Measurements from ENCODE around the gene IDH1. TPM values are rescaled to one million over a fixed set of nuclear protein-coding genes. Genes with fewer than 3 reads are reported as not detected.
A peak's percentile ranks its signal among the peaks of the same experiment; 100 is the strongest.

Gene IDH1
- total RNA-seq, 1 donor from 2014 or later = 308 TPM

GRCh38 chr2:208253600-208254117 lies 1.2 kb downstream of the IDH1 start:
- no peak for TF ChIP-seq CTCF (IDR thresholded peaks at IDR 0.05; ENCODE audit: partially characterized antibody, unreplicated experiment)
- Mint-ChIP-seq H3K27ac (ENCODE audit: unreplicated experiment) (peak overlapping the region; percentile 81), H3K4me3 (ENCODE audit: unreplicated experiment) (peak overlapping the region; percentile 95), H3K9me3 (ENCODE audit: unreplicated experiment) (peaks cover 4% of the 10 kb centered on the region), H3K36me3 (ENCODE audit: unreplicated experiment) (no peaks in the 10 kb centered on the region), H3K4me1 (ENCODE audit: low read depth, unreplicated experiment) (peaks cover 22% of the 10 kb centered on the region), H3K27me3 (ENCODE audit: unreplicated experiment) (peaks cover 4% of the 10 kb centered on the region)
- DNase-seq = no peak

DNA sequence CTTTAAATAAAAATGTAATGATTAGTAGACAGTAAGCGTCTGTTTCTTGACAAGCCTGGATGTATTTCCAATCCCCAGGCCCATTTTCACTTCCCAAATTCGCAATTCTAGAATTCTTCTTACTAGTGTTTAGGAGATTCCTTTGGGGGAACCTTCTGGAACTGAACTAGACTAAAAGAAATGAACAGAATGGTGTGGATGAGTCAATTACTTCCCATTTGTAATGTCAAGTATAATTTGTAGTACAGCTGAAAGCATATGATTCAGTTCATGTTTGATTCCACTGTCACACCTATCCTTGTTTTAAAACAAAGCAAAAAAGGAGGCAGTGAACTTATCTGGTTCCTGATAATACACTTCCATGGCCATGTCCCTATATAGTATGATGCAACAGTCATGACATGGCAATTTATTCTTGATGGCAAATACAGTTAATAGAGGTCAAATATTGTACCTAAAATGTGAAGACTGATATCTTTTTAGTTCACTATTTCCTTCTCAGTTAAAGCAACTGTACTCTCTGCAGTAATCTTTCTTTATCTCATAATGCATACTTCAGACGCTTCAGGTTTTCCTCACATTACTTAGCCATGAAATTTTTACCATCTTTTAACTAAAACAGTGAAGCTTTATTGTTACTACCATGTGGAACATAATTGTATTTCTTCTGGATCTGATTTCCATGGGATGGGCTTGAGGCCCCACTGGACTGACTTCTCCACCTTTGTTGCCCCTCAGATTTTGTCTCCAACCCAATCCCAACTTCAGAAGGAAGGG lies 2.0 kb downstream of the IDH1 start:
- Mint-ChIP-seq H3K4me1 (ENCODE audit: low read depth, unreplicated experiment) (peaks cover 22% of the 10 kb centered on the region), H3K36me3 (ENCODE audit: unreplicated experiment) (no peaks in the 10 kb centered on the region), H3K4me3 (ENCODE audit: unreplicated experiment) (peak overlapping the region; percentile 95), H3K27ac (ENCODE audit: unreplicated experiment) (peak overlapping the region; percentile 7), H3K27me3 (ENCODE audit: unreplicated experiment) (peaks cover 4% of the 10 kb centered on the region), H3K9me3 (ENCODE audit: unreplicated experiment) (peaks cover 4% of the 10 kb centered on the region)
- TF ChIP-seq CTCF (IDR thresholded peaks at IDR 0.05; ENCODE audit: partially characterized antibody, unreplicated experiment) = no peak
- no peak for DNase-seq

DNA sequence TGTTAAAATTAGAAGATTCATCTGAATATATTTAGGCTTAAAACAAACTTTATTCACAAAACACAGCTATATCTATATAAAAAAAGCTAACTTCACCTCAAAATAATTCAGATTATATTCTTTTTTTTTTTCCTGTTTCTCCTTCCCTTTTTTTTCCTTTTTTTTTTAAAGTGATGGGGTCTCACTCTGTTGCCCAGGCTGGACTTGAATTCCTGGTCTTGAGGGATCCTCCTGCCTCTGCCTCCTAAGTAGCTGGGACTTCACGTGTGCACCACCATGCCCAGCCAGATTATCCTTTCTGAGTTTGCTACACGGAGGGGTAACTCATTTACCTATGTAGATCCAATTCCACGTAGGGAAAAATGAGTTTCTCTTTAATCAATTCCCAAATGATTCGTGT lies 3.8 kb downstream of the IDH1 start:
- H3K27me3 Mint-ChIP-seq (ENCODE audit: unreplicated experiment) = peaks cover 4% of the 10 kb centered on the region
- peak overlapping the region; percentile 38 for H3K4me3 Mint-ChIP-seq (ENCODE audit: unreplicated experiment)
- no peak overlapping the region for H3K27ac Mint-ChIP-seq (ENCODE audit: unreplicated experiment)
- peaks cover 17% of the 10 kb centered on the region for H3K4me1 Mint-ChIP-seq (ENCODE audit: low read depth, unreplicated experiment)
- no peak for DNase-seq
- H3K9me3 Mint-ChIP-seq (ENCODE audit: unreplicated experiment) = peaks cover 4% of the 10 kb centered on the region
- TF ChIP-seq CTCF (IDR thresholded peaks at IDR 0.05; ENCODE audit: partially characterized antibody, unreplicated experiment) = no peak
- no peaks in the 10 kb centered on the region for H3K36me3 Mint-ChIP-seq (ENCODE audit: unreplicated experiment)

- TF ChIP-seq CTCF (IDR thresholded peaks at IDR 0.05; ENCODE audit: partially characterized antibody, unreplicated experiment) = no peak
- Mint-ChIP-seq H3K36me3 (ENCODE audit: unreplicated experiment) (no peaks in the 10 kb centered on the region), H3K4me1 (ENCODE audit: low read depth, unreplicated experiment) (peaks cover 17% of the 10 kb centered on the region), H3K27me3 (ENCODE audit: unreplicated experiment) (peaks cover 2% of the 10 kb centered on the region), H3K9me3 (ENCODE audit: unreplicated experiment) (peaks cover 1% of the 10 kb centered on the region), H3K4me3 (ENCODE audit: unreplicated experiment) (no peak overlapping the region), H3K27ac (ENCODE audit: unreplicated experiment) (no peak overlapping the region)
- no peak for DNase-seq
Measured at GRCh38 chr2:208250388-208250787, 4.5 kb downstream of the IDH1 start.

GRCh38 chr2:208249296-208249695 lies 5.6 kb downstream of the IDH1 start:
- peaks cover 2% of the 10 kb centered on the region for H3K27me3 Mint-ChIP-seq (ENCODE audit: unreplicated experiment)
- no peak overlapping the region for H3K27ac Mint-ChIP-seq (ENCODE audit: unreplicated experiment)

More at GRCh38 chr2:208249296-208249695, 5.6 kb downstream of the IDH1 start:
- no peak for TF ChIP-seq CTCF (IDR thresholded peaks at IDR 0.05; ENCODE audit: partially characterized antibody, unreplicated experiment)
- no peak for DNase-seq
- Mint-ChIP-seq H3K4me3 (ENCODE audit: unreplicated experiment) (no peak overlapping the region), H3K9me3 (ENCODE audit: unreplicated experiment) (no peaks in the 10 kb centered on the region), H3K4me1 (ENCODE audit: low read depth, unreplicated experiment) (peaks cover 17% of the 10 kb centered on the region), H3K36me3 (ENCODE audit: unreplicated experiment) (no peaks in the 10 kb centered on the region)

Data from glutamatergic neuron (in vitro differentiated cells).